Measurements from ENCODE around the gene FOXA1.
"Not testable (repeated sequence)": the region's sequence is repeated elsewhere in the genome, so short reads cannot be mapped to it uniquely, and the experiment has no call there.

The FOXA1 gene

GRCh38 chr14:37588956-37589714, 5.9 kb downstream of the FOXA1 start:
- no peak for DNase-seq

- DNase-seq: no peak
Observed at GRCh38 chr14:37588667-37588955, 6.4 kb downstream of the FOXA1 start.

- no peak for DNase-seq
Observed at GRCh38 chr14:37587881-37588666, 7.0 kb downstream of the FOXA1 start.

GRCh38 chr14:37587131-37587803, 7.8 kb downstream of the FOXA1 start:
- DNase-seq: no peak

DNA sequence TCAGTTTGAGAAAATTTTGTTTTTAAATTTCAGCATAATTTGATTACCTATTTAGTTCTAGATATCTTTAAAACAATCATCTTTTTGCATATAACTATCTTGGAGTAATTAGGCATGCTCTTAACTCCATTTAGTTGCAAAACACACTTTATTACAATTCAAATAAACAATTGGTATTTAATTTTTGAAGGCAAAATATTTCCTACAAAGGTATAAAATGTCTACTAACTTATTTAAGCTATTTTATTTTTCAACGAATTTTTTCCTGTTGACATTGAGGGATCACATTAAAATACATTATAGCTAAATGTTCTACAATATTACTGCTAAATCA, 8.3 kb downstream of the FOXA1 start:
- DNase-seq: no peak

DNA sequence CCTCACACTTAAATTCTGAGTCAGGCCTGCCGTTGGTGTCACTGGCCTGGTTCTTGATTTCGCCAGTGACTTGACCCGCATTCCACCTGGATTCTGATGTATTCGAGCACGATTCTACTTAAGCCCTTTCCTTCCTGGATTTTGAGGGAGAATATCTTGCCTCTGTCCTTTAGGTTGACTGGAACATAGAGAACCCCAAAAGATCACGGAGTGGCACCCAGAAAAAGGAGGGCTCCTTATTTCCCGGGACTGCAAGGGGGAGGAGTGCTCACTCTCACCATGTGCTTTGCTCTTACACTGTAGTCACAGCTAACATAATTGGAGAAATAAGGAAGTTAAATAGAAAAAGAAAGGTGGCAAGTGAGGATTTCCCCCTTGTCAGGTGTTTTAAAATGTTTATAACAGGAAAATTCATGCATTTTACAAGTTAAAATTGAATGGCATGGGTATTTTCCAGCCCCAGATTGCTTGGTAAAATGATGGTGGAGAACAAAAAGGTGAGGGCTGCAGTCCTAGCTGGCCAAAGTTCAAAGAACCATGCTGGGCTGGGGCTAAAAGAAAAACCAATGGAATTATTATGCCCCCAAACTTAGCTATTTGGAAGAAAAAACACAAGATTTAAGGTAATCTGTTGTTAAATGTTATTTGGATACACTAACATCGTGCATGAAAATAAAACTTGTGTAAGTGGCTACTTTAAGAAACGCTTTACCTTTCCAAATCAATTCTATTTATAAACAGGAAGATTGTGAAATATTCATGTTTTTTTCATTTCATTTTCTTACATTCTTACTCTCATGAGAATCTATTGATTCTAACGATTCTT, 8.9 kb downstream of the FOXA1 start:
- no peak for DNase-seq

- no peak for DNase-seq
Observed at GRCh38 chr14:37585101-37585511, 9.9 kb downstream of the FOXA1 start.

GRCh38 chr14:37584211-37585100, 10.6 kb downstream of the FOXA1 start:
- DNase-seq: no peak

DNA sequence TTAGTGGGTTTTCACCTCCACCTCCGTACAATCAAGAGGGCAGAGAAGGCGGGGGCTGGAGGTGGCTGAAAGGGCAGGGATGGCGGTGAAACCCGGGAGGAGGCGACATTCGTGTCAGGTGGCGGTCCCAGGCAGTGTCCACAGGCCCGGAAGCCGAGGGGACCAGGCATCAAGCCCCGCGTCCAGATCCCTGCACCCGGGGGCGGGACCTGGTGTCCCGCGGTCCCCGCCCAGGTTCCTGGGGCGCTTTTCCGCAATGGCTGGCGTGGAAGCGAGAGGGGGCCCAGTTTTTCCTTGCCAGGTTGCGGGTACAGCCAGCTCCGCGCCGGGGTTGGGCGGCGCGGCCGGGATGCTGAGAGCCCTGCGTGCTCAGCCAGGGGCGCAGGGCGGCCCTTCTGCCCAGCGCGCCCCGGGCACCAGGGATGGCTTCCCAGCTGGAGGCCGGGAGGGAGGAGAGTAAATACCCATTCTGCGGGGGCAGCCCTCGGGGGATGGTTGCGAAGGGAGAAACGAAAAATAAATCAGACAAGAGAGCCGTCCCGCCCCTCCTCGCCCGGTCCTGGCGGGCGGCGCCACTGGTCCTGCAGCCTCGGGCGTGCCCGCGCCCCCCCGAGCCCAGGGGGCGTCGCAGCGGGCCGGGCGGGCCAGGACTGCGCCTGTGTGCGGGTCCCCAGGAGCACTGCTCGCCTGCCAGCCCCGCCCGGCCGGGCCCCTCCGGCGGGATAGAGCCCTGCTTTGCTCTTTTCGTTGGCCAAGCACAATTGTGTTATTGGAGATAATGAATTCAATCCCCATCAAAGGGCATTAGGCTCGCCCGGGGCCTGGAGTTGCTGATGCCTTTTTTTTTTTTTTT, 11.5 kb downstream of the FOXA1 start:
- no peak for DNase-seq

DNA sequence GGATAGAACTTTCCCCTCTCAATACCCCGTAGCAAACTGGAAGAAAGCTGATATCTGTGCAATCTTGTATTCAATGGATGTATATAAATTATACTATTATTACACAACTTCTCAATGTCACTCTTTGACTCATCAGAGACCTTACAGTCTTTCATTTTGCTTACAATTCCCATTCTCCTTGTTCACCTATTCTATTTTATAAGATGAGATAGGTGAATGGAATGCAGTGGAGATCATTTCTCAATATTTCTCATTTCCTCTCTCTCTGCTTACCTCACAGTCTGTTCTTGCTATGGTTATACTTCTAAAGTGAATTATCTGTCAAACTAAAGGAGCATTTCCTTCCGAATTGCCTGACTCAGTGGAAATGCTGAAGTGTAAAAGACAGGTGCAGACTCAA, 14.9 kb downstream of the FOXA1 start:
- no peak for DNase-seq

DNA sequence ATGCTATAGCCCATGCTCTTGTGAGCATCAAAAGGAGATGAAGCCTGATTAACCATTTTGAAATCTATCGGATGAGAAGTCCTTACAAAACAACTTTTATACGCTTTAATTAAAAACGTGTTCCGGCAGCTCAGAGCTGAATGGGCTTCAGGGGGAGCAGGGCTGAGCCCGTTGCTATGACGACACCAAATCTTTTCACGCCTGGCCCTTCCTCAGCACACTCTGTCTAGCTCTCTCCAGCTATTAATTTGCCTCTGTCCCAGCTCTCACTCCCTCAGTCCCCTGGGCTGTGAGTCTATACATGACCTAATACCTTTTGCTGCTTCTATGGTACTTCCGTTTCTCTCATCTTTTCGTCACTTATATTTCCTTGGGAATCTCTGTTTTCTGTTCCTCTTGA, 15.8 kb downstream of the FOXA1 start:
- no peak for DNase-seq

- DNase-seq: no peak
Observed at GRCh38 chr14:37573356-37573755, 21.7 kb downstream of the FOXA1 start.

DNA sequence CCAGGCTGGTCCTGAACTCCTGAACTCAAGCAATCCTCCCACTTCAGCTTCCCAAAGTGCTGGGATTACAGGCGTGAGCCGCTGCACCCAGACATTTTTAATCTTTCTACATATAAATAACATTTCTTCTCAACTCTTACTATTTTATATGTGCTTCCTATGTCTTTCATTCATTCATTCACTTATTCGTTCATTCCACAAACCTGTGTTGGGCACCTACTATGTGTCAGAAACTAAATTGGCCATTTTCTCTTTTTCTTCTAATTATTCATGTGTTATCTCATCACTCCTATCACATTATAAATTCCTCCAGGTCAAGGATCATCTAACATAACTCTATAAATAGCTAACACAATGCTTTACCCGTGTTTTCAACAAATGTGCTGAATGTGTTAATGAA, 23.7 kb downstream of the FOXA1 start:
- no peak for DNase-seq

- no peak for DNase-seq
Observed at GRCh38 chr14:37569729-37570128, 25.3 kb downstream of the FOXA1 start.

- DNase-seq: no peak
Observed at GRCh38 chr14:37566811-37567371, 28.2 kb downstream of the FOXA1 start.

- no peak for DNase-seq
Observed at GRCh38 chr14:37565550-37565949, 29.5 kb downstream of the FOXA1 start.

DNA sequence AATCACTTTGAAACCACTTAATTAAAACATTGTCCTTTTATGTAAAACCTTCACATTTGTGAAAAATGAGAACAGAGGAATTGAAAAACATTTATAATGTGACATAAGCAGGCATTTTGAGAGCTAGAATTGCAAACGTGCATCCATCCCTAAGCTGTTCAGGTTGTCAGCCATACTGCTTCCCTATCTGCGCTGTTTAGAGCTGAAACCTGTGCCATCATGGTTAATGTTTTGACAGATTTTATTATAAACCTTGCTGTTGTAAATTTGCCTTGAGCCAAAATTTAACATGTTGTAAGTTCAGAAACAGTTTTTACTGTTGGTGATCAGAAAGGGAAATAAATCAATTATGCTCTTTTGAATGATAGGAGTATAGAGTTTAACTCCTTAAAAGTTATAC, 31.9 kb downstream of the FOXA1 start:
- no peak for DNase-seq

- DNase-seq: no peak
Observed at GRCh38 chr14:37559386-37559785, 35.7 kb downstream of the FOXA1 start.

DNA sequence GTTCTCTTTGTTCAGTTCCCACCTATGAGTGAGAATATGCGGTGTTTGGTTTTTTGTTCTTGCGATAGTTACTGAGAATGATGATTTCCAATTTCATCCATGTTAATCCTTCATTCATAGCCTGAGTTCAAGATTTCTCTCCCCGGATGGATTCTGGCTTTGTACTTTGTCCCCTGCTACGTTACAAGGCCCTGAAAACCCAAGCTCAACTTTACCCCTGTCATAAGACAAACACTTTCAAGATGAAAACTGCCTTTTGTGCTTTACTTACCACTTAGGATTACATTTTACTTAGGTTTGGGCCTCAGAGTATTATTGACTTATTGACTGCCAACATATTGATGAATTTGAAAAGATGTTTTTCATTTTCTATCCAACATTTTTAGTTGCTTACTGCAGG, 36.3 kb downstream of the FOXA1 start:
- no peak for DNase-seq

GRCh38 chr14:37555596-37555995, 39.5 kb downstream of the FOXA1 start:
- not testable (repeated sequence) for DNase-seq

Data from RPMI8226 (cell line).